ENCODE measurements around the gene SPACA4. TPM values are rescaled to one million over a fixed set of nuclear protein-coding genes. Genes with fewer than 3 reads are reported as not detected.
A peak's percentile ranks its signal among the peaks of the same experiment; 100 is the strongest.

Gene SPACA4
- total RNA-seq, 1 experiment from 2014 or later: not detected

- H3K27ac Mint-ChIP-seq (ENCODE audit: low read depth, unreplicated experiment): peak within 1 kb of the TSS; percentile 99
- H3K36me3 Mint-ChIP-seq (ENCODE audit: insufficient read depth, unreplicated experiment): peaks cover 7% of the 10 kb centered on the region
- H3K4me3 Mint-ChIP-seq (ENCODE audit: unreplicated experiment): peak within 1 kb of the TSS; percentile 91
- no peak for DNase-seq (ENCODE audit: unreplicated experiment)
- BruUV-seq (replicated peaks): no TSS peak
- no peaks in the 10 kb centered on the region for H3K9me3 Mint-ChIP-seq (ENCODE audit: unreplicated experiment)
- CTCF ChIA-PET: no interaction called here
- no peaks in the 10 kb centered on the region for H3K27me3 Mint-ChIP-seq (ENCODE audit: insufficient read depth, unreplicated experiment)
- intact Hi-C loops (cut with micrococcal nuclease): no loop called here
- H3K4me1 Mint-ChIP-seq (ENCODE audit: insufficient read depth, unreplicated experiment): peaks cover 26% of the 10 kb centered on the region
- TF ChIP-seq, protein P1, sequence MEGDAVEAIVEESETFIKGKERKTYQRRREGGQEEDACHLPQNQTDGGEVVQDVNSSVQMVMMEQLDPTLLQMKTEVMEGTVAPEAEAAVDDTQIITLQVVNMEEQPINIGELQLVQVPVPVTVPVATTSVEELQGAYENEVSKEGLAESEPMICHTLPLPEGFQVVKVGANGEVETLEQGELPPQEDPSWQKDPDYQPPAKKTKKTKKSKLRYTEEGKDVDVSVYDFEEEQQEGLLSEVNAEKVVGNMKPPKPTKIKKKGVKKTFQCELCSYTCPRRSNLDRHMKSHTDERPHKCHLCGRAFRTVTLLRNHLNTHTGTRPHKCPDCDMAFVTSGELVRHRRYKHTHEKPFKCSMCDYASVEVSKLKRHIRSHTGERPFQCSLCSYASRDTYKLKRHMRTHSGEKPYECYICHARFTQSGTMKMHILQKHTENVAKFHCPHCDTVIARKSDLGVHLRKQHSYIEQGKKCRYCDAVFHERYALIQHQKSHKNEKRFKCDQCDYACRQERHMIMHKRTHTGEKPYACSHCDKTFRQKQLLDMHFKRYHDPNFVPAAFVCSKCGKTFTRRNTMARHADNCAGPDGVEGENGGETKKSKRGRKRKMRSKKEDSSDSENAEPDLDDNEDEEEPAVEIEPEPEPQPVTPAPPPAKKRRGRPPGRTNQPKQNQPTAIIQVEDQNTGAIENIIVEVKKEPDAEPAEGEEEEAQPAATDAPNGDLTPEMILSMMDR (IDR thresholded peaks at IDR 0.05; ENCODE audit: unreplicated experiment): no peak
- POLR2A ChIA-PET: interaction anchor here (0.8 to 2.7 kb wide), 5 partner anchors 9 to 357 kb away, joined by 3 to 37 read pairs (median 6); partner anchors contain the start of genes CA11, GYS1, RPL18 and RUVBL2
Observed at GRCh38 chr19:48636859-48637448, 30.4 kb downstream of the SPACA4 start, which contains the start of gene DBP. DBP (minus strand) TSS chr19:48637379; CDS start chr19:48636994, 385 bp downstream.

DNA sequence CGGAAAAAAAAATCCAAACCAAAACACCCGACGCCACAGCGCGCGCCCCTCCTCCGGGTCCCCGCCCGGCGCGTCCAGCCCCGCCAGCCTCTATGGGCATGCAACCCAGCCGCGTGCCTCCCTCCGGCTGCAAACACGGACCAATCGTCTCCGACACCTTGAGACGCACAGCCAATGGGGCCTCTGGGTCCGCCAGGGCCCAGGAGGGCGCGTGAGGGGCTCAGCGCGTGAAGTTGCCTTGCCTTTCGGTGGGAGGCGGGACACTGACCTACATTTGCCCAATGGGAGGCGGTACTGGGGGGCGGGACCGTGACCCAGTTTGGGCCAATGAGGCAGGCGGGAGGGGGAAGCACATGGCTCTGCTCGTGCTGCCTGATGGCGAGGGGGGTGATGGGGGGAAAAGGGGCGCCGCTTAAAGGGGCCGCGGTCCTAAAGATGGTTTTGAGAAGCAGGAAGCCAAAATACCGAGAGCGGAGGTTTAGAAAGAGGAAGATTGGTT is 31.0 kb downstream of the SPACA4 start:
- POLR2A ChIA-PET: interaction anchor here (0.6 to 2.7 kb wide), 9 partner anchors 9 to 356 kb away, joined by 3 to 37 read pairs (median 4); partner anchors contain the start of genes CA11, GYS1, RPL18 and RUVBL2
- BruUV-seq (replicated peaks): no TSS peak
- H3K9me3 Mint-ChIP-seq (ENCODE audit: unreplicated experiment): no peaks in the 10 kb centered on the region
- intact Hi-C loops (cut with micrococcal nuclease): no loop called here
- H3K4me1 Mint-ChIP-seq (ENCODE audit: insufficient read depth, unreplicated experiment): peaks cover 23% of the 10 kb centered on the region
- peak overlapping the region; percentile 91 for H3K4me3 Mint-ChIP-seq (ENCODE audit: unreplicated experiment)
- CTCF ChIA-PET: no interaction called here
- peak overlapping the region; percentile 99 for H3K27ac Mint-ChIP-seq (ENCODE audit: low read depth, unreplicated experiment)
- DNase-seq (ENCODE audit: unreplicated experiment): peak; percentile 99
- H3K36me3 Mint-ChIP-seq (ENCODE audit: insufficient read depth, unreplicated experiment): peaks cover 7% of the 10 kb centered on the region
- H3K27me3 Mint-ChIP-seq (ENCODE audit: insufficient read depth, unreplicated experiment): no peaks in the 10 kb centered on the region
- TF ChIP-seq, protein P1 (IDR thresholded peaks at IDR 0.05; ENCODE audit: unreplicated experiment): no peak

DNA sequence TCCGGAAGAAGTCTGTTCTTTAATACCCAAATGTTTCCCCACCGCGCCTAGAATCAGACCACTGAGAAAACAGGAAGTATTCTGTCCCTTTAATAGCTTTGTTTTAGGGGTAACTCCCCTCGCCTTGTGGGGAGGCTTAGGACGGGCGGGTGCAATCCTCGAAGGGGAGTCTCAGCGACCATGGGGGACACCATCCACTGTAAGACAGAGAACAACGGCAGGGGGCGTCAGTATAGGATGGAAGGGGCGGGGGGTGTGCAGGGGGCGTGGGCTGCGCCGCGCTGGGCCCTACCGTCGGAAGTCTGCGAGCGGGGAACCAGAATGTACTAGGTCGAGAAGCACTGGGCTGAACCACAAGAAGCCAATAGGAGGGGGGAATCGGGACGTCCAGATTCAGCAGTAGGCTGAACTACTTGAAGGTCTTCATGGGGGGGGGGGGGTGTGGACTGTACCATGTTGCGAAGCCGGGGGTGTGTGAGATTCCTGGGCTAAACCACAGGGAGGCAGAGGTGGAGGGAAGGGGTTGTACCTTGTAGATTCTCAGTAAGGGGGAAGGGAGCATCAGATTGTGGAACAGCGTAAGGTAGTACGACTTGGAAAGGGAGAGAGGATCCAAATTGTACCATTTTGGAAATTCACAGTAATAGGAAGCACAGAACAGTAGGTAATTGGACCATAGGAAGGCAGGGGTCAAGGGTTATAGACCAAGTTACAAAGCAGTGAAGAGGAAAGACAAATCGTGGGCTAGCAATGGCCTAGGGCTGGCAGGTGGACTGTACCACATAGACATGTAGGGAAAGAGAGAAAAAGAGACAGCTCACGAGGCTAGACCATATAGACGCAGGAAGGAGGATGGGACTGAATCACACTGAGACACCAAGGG is 31.6 kb downstream of the SPACA4 start:
- Mint-ChIP-seq H3K27ac (ENCODE audit: low read depth, unreplicated experiment) (peak overlapping the region; percentile 99), H3K27me3 (ENCODE audit: insufficient read depth, unreplicated experiment) (peaks cover 6% of the 10 kb centered on the region), H3K4me3 (ENCODE audit: unreplicated experiment) (peak overlapping the region; percentile 91), H3K36me3 (ENCODE audit: insufficient read depth, unreplicated experiment) (peaks cover 7% of the 10 kb centered on the region), H3K9me3 (ENCODE audit: unreplicated experiment) (no peaks in the 10 kb centered on the region), H3K4me1 (ENCODE audit: insufficient read depth, unreplicated experiment) (peaks cover 18% of the 10 kb centered on the region)
- TF ChIP-seq, protein P1 (IDR thresholded peaks at IDR 0.05; ENCODE audit: unreplicated experiment): no peak
- no TSS peak for BruUV-seq (replicated peaks)
- ChIA-PET POLR2A (interaction anchor here (0.5 to 2.7 kb wide), 9 partner anchors 8 to 355 kb away, joined by 3 to 37 read pairs (median 4); partner anchors contain the start of genes CA11, GYS1, RPL18 and RUVBL2), CTCF (no interaction called here)
- intact Hi-C loops (cut with micrococcal nuclease): no loop called here
- peak; percentile 92 for DNase-seq (ENCODE audit: unreplicated experiment)

Measured in MCF 10A (cell line).